Stimulated activated naive CD4-positive, alpha-beta T cell treated with Interleukin-2 at 50 U/mL for 16 hours (primary cell): ENCODE data around the gene FLT3.
"Not testable (repeated sequence)": the region's sequence is repeated elsewhere in the genome, so short reads cannot be mapped to it uniquely, and the experiment has no call there.

Experiments used
- DNase-seq: peaks from one replicate; lab custom pipeline; 2025; lab: John Stamatoyannopoulos, UW

FLT3 gene

GRCh38 chr13:28044608-28045007, 55.8 kb downstream of the FLT3 start:
- DNase-seq, result no peak

GRCh38 chr13:28043224-28043623, 57.2 kb downstream of the FLT3 start:
- DNase-seq, result no peak

GRCh38 chr13:28041501-28041900, 58.9 kb downstream of the FLT3 start:
- no peak for DNase-seq

DNA sequence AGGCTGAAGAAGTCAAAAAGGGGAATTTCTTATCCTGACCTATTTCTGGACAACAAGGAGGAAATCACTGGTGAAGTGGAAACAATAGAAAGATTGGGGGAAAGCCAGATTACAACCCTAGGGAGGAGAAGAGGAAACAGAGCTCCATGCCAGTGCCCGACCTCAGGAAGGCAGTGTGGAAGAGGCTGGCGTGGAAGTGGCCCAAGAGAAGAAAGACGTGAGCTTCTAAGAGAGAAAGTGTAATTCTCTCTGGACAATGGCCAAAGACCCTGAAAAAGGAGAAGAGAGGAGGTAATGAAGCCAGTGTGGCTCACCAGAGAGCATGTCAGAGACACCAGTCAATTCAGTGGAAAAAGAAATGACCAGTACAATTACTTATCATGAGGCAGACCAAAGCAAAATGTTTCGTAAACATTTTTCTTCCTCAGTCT, 59.3 kb downstream of the FLT3 start:
- DNase-seq, result no peak

GRCh38 chr13:28037399-28037798, 63.0 kb downstream of the FLT3 start:
- no peak for DNase-seq

DNA sequence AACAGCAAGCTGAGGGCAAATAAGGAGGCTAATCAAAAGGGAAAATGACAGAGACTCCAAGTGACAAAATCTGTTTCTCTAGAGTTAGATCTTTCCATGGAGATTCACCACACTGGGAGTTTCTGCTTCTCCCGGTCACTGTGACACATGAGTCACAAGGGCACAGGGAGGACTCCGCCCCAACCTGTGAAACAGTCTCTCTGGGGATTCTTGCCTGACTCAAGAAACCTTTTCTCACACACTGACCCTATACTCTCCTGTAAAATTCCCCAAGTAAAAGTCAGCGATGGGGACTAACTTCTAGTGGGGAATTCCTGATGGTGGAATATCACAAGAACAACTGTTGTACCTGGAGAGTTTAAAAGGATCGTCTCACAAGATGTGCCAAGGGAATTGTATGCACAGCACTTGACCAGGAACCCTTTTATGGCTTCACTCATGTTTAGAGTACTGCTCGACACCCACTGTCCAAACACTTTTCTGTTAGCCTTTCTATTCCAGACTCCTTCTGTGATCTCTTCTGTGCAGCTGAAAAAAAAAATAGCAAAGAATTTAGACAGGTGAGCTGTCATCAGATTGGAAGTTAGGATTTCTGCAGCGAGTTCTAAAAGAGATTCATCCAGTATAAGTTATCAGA, 65.1 kb downstream of the FLT3 start:
- no peak for DNase-seq

GRCh38 chr13:28033894-28034655, 66.3 kb downstream of the FLT3 start:
- no peak for DNase-seq

DNA sequence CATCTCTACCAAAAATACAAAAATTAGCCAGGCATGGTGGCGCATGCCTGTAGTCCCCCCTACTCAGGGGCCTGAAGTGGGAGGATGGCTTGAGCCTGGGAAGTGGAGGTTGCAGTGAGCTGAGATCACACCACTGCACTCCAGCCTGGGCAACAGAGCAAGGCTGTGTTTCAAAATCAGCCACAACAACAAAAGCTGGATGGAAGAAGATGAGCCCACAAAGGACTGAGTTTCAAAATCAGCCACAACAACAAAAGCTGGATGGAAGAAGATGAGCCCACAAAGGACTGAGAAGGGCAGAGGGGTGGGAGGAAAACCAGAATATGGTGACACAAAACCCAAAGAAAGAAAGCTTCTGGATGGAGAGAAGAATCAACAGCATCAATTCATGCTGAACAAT, 67.9 kb downstream of the FLT3 start:
- not testable (repeated sequence) for DNase-seq

DNA sequence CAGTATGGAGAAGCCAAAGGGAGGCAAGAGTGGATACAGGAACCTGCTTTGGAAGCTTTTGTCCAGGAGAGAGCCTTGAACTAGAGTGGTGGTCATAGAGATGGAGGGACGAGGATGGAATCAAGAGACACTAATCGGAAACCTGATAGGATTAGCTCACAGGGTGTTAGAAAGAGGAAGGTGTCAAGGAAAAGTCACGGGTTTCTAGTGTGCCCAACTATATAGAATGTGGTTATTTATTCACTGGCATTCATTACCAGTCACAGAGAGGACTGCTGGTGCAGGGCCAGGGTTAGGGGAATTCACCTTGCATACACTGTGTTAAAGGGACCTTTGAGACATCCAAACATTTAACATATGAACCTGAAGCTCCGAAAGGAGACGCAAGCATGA, 68.5 kb downstream of the FLT3 start:
- DNase-seq, result no peak

- no peak for DNase-seq
These were observed 69.0 kb downstream of the FLT3 start for GRCh38 chr13:28031220-28031895.

- DNase-seq, result no peak
These were observed 72.6 kb downstream of the FLT3 start for GRCh38 chr13:28027607-28028364.

DNA sequence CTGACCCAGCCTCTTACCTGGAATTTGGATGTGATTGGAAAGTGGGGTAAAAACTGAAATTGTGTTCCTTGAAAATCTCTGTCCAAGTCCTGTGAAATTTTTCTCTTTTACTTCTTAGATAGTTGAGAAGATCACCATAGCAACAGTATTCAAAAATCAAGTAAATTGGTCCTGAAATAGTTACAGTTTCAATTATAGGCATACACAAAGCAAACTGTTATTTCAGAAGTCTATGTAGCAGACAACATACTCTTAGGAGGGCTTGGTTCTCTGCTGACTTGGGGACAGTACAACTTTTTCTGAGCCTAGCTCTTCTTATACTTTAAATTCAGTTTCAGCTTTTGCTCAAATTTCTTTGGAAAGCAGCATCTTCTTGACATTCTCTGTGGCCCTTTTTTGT, 73.3 kb downstream of the FLT3 start:
- no peak for DNase-seq

- no peak for DNase-seq
These were observed 73.9 kb downstream of the FLT3 start for GRCh38 chr13:28026508-28026907.

GRCh38 chr13:28022848-28023518, 77.4 kb downstream of the FLT3 start:
- no peak for DNase-seq

DNA sequence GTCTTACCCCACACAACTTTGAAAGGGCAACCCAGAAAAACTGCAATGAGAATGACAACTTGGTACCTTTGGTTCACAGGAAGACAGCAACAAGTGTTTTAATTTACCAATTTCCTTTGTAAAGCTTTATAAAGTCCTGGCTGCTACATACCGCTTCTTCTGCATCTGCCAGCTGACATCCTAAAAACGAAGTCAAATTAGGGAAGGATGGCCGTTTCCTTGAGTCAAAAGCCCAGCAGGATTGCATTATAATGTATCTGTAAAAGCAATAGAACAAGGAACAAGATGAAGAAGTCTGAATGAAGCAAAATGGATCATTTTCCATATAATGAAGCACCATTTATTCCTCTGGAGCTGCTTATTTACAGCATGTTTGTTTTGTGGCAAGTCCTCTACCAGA, 86.1 kb downstream of the FLT3 start:
- DNase-seq, result no peak

GRCh38 chr13:28013482-28013881, 86.9 kb downstream of the FLT3 start:
- no peak for DNase-seq

- DNase-seq, result no peak
These were observed 87.5 kb downstream of the FLT3 start for GRCh38 chr13:28012896-28013295.

DNA sequence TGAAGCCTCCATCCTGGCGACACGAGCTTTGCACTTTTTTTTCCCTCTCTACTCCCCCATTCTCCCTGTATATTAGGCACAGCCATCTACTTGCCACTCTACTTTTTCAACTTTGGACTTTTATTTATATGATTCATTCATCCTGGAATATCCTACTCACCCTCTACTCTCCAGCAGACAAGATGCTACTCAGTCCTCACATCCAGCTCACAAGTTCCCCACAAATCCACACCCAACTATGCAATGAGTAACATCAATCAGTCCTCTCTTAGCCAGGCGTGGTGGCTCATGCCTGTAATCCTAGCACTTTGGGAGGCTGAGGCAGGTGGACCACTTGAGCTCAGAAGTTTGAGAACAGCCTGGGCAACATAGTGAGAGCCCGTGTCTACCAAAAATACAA, 88.0 kb downstream of the FLT3 start:
- no peak for DNase-seq

DNA sequence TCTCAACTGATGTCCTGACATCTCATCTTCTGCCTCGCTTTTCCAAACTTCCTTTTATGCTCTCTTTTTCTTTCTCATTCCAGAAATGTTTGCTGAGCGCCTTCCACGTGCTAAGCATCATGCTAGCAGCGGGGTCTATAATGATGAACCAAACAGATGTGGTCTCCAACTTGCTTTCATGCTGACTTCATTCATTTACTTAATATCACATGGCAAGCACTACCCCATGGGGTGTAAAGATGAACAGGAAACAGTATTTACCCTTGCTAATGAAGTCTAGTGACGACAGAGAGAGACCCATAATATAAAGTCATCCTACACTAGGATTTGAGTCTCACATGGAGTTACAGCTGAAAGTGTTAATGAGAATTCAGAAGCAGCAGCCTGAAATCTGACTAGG, 90.3 kb downstream of the FLT3 start:
- no peak for DNase-seq

- not testable (repeated sequence) for DNase-seq
These were observed 95.4 kb downstream of the FLT3 start for GRCh38 chr13:28005016-28005415.

- no peak for DNase-seq
These were observed 97.3 kb downstream of the FLT3 start for GRCh38 chr13:28002886-28003698.
